Liver (tissue), 3 donors: ENCODE results near the gene KDM5B.

Experiments
- CTCF ChIP-seq: fragments of 150-350 bp; IDR thresholded peaks from 2 replicates; pipeline ENCODE4 v1.5.1; 2017; ENCODE audit warnings: improper control_type of control experiment, low read depth, low read length; ENCODE audit not compliant: missing input control
- HNF4G ChIP-seq: IDR thresholded peaks from 2 replicates; pipeline ENCODE4 v1.6.1; 2016; ENCODE audit warnings: antibody characterized with exemption
- JUND ChIP-seq, 2 donors: IDR thresholded peaks; 2 replicates each; pipeline ENCODE4 v1.6.1; 2016; ENCODE audit warnings: antibody characterized with exemption in 2 of 2
- donor health status: healthy.
- donor health status: healthy.

GRCh38 chr1:202698276-202698675 is 109.9 kb downstream of the KDM5B start:
- no peak for TF ChIP-seq CTCF
- TF ChIP-seq HNF4G: no peak
- TF ChIP-seq JUND (IDR thresholded peaks at IDR 0.05): no peak
